NCI-H1092 (cell line): ENCODE data around the gene SLC22A1.
"Not testable (repeated sequence)": the region's sequence is repeated elsewhere in the genome, so short reads cannot be mapped to it uniquely, and the experiment has no call there.

ENCODE experiments used
- DNase-seq: peaks from one replicate; lab custom pipeline; 2025; lab: John Stamatoyannopoulos, UW

Gene SLC22A1

DNA sequence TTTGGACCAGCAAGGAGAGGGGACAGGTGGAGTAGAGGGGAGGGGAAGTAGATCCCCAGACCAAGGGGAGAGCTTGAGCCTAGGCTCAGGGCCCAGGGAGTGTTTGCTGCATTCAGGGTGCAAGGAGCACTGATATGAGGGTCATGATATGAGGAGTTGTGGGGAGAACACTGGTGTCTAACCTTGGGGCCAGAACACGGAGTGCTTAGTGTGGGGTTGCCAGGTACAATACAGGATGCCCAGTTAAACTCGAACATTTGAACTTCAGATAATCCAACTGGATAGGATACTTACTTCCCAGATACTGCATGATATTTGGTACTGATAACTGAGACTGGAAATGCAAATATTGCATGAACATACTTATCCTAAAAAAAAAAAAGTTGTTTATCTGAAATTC is 2.4 kb downstream of the SLC22A1 start:
- DNase-seq, result no peak

DNA sequence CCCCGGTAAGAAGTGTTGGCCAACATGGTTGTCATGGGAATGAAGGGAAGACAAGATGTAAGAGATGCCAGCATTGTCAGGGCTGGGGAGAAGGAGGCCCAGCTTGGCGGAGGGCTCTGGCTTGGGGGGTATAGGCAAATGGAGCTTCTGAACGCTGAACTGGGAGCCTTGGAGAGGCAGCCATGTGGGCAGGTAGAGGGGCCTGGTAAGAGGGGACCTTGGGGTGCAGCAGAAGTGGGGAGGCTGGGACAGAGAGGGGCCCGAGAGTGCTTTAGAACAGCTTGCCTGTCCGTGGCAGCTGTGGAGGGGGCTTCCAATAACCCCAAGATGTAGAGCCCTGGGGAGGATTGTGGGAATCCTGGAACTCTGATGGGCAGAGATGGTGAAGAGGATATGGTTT is 3.0 kb downstream of the SLC22A1 start:
- no peak for DNase-seq

DNA sequence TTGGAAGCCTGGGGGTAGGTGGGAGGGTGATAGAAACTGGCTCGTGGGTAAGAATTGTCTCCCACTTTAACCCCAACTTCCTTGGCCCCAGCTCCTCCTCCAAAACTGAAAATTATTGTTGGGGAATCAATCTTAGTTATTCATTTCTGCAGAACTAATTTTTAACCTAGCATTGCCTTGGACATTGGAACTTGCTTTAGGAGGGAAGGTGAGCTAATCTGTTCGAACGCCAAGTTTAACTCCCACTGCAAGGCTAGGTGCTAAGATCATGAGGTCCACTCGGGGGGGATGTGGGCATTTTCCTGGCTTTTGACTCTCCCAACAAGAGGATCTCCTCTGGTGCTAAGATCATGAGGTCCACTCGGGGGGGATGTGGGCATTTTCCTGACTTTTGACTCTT is 3.5 kb downstream of the SLC22A1 start:
- not testable (repeated sequence) for DNase-seq

DNA sequence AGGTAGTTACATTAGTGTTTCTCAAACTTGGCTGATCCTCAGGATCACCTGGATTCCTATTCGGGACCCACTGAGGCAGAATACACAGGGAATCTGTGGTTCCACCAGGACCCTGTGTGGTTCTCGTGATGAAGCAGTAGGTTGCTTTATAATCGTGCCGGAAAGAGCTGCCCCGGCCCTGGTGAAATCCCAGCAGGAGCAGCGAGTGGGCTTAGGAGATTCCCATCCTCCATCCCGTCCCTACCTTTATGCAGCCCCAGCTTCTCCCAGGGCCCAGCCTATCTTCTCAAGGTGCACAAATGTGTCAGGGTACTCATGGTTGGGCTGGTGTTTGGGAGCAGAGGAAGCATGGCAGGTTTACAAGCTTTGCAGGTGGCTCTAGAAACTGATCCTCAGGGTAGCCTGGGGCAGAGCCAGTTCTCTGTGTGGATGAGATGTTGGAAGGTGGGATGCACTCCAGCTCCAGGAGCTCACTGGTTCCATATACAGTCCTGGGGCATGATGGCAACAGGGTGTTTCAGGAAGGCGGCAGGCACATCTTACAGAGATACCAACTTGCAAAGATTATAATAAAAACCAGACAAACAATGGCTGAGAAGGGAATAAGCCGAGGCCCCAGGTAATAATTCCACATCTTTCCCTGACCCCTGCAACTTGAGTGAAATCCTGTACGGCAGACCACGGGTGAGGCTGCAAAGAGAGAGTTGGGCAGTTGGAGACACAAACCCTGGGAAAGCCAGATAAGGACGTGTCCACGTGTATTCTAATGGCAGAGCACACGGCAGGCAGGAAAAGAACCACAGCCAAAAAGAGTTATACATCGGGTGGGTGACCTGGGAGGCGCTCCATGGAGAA is 5.9 kb downstream of the SLC22A1 start:
- DNase-seq, result no peak

DNA sequence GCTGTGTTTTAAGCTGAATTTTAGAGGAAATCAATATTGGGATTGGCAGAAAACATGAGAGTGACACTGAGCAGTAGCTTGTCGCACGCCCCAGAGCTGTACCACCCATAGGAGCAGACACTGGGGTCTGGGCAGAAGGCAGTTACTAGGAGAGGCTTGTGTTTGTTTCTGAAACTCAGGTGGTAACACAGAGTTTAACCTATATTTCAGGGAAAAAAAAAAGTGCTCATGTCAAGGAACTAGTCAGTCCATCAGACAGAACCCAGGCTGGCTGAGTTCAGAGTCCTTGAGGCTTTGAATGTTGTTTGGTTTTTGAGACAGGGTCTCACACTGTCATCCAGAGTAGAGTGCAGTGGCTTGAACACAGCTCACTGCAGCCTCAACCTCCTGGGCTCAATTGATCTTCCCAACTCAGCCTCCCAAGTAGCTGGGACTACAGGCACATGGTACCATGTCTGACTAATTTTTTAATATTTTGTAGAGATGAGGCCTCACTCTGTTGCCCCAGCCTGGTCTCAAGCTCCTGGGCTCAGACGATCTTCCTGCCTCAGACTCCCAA is 6.6 kb downstream of the SLC22A1 start:
- no peak for DNase-seq

DNA sequence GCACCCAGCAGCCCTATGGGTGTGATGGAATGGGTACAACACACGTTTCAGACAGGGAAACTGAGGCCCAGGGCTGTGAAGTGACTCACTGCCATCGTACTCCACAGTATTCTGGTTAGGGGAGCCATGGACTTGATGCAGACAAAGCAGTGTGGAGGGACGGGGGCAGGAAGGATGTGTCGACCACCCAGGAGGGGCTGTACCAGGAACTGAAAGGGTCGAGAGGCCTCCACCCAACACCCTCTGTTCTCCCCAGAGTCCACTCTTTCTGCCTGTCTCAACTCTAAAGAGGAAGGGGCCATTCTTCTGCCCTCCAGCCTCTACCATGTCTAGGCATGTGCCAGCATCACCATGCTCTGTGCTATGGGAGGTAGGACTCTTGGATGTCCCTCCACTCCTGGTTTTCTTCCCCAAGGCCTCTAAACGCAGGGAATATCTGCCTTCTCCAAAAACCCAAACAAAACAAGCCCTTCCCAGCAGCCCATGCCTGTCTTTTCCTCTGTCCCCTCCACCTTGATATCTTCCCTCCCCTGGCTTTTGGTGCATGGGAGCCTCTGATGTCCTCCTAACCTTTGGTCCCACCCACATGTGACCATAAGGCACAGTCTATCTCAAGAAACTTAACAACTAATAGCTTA is 7.4 kb downstream of the SLC22A1 start:
- no peak for DNase-seq

DNA sequence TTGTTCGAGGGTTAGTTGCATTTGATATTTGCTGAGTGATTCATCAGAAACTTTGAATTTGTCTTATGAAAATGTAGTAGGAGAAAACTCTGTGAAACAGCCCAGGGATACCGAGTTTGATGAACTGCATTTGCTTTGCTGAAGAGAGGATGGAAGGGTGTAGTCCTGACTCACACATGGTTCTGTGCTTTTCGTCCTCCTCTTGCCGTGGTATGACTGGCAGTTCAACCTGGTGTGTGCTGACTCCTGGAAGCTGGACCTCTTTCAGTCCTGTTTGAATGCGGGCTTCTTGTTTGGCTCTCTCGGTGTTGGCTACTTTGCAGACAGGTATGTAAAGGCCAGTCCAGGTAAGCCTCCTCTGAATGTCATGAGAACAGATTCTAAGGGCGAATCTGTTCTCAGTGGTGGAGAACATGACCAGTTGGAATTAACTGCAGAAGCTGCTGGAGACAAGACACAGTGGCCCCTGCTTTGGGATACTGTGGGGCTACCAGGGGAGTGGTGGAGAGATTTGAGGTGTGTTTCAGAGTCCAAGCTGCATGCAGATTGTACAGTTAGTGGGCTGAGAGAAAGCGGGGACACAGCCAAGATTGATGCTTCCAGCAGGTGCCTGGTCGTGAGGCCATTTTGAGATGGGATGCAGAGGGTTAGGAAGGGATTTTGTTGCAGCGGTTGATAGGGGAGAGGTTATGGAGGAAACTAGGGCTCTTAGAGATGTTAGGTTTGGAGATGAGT is 8.4 kb downstream of the SLC22A1 start:
- DNase-seq, result no peak

DNA sequence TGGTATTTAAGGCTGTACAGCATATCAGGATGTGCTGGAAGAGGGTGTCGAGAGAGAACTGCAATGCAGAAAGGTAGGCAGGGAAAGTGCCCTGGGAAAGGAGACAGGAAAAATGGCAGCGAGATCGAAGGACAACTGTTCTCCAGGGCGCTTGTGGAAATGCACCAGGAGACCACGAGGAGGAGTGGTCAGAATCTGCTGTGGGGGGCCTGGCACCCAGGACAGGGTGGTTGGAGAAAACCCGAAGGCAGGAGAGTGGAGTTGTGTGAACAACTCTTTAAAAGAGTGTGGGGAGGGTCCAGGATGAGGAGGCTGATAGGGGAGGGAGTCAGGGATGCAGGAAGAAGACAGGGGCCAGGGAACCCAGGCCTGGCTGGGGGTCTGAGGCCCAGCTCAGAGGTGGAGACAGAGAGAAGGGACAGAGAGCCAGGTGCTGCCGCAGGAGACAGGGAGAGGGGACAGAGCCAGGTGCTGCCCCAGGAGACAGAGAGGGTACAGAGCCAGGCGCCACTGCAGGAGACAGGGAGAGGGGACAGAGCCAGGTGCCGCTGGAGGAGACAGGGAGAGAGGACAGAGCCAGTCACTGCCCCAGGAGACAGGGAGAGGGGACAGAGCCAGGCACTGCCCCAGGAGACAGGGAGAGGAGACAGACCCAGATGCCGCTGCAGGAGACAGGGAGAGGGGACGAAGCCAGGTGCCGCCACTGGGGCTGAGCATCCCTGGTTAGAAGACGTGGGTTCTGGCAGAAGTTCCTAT is 9.3 kb downstream of the SLC22A1 start:
- DNase-seq, result no peak

DNA sequence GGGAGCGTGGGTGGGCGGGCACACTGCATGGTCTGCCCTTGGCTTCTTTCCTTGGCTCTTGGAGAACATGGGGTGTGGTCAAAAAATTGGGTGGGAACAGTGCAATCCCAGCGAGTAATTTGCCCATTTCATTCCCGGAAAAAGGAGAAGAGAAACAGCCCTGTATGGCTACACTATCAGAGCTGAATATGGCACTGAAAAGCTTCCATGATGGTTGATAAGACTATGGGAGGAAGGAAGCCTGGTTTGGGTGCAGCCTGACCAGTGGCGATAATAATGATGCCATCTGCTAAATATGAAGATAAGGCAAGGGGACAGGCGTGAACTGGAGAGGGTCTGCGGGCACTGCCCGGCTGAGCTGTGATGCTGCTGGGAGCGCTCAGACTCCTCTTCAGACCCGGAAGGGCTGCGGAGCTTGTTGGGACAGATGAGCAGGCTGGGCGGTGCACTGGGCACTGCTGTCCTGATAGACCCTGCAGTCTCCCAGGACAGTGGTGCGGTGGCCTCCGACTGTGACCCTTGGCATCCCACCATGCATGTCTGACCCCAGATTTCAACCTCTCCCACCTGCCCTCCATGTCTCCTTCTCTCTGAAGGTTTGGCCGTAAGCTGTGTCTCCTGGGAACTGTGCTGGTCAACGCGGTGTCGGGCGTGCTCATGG is 10.2 kb downstream of the SLC22A1 start:
- no peak for DNase-seq

DNA sequence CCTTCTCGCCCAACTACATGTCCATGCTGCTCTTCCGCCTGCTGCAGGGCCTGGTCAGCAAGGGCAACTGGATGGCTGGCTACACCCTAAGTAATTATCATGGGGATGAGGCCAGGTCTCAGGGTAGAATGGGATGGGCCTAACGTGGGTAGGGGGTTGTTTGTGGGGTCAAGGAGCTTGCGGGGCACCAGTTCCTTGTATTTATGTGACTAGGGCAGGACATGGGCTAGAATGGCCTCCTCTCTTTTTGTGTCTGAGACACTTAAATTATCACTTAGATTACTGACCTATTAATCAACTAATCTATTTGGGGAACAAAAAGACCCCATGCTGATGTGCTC is 10.7 kb downstream of the SLC22A1 start:
- no peak for DNase-seq

DNA sequence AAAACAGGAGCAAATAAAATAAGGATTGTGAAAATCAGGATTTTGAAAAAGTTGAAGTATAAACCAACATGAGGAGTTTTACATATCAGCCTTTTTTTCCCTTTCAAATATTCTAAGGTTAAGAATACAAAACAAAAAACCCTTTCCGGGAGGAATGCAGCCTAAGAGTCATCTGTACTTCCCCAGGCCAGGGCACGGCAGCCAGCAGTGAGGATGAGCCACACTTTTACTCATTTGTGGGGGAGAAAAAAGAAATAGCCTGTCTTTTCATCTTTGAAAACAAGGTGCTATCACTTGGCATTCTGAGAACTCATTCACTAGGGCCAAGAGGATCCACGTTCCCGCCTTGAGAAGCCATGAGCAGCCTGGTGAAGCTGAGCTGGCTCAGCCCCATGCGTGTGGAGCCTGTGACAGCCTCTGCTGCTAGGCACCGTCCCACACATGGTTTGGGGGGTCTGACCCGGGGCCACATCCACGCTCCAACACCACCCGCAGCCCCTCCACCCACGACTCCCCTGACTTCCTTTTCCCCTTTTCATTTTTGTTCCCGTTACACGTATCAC is 11.2 kb downstream of the SLC22A1 start:
- no peak for DNase-seq

DNA sequence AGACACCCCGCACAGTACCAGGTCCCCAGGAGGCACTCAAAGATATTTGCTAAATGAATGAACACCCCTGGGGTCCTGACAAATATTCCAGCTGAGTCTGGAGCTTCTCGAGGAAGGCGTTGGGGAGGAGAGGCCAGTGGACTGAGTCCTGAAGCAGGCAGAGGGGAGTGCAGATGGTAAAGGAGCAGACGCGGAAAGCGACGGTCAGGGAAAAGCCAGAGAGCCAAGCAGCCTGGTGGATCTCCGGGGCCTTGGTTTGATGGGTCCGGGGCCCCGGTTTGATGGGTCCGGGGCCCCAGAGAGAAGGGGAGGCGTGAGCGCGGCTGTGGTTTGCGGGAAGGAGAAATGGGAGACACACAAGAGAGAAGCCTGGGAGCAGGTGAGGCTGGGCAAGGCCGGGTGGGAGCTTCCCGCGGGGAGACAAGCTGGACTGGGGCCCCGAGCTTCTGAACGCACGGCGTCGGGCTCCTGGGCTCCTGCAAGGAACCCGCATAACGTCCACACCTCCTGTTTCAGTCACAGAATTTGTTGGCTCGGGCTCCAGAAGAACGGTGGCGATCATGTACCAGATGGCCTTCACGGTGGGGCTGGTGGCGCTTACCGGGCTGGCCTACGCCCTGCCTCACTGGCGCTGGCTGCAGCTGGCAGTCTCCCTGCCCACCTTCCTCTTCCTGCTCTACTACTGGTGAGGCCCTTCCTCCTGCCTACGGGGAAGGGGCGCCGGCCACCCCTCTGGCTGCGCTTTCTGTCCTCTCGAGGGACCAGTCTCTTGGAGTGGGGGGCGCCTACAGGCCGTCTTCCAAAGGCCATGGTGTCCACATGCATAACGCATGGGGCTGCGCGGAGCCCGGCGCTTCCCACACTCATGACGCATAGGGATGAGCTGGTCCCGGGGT is 12.1 kb downstream of the SLC22A1 start:
- DNase-seq, result no peak

DNA sequence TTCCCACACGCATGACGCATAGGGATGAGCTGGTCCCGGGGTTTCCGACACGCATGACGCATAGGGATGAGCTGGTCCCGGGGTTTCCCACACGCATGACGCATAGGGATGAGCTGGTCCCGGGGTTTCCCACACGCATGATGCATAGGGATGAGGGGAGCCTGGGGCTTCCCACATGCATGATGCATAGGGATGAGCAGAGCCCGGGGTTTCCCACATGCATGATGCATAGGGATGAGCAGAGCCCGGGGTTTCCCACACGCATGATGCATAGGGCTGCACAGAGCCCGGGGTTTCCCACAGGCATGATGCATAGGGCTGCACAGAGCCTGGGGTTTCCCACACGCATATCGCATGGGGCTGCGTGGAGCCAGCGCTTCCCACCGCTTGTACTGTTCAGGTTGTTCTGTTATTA is 12.7 kb downstream of the SLC22A1 start:
- not testable (repeated sequence) for DNase-seq

DNA sequence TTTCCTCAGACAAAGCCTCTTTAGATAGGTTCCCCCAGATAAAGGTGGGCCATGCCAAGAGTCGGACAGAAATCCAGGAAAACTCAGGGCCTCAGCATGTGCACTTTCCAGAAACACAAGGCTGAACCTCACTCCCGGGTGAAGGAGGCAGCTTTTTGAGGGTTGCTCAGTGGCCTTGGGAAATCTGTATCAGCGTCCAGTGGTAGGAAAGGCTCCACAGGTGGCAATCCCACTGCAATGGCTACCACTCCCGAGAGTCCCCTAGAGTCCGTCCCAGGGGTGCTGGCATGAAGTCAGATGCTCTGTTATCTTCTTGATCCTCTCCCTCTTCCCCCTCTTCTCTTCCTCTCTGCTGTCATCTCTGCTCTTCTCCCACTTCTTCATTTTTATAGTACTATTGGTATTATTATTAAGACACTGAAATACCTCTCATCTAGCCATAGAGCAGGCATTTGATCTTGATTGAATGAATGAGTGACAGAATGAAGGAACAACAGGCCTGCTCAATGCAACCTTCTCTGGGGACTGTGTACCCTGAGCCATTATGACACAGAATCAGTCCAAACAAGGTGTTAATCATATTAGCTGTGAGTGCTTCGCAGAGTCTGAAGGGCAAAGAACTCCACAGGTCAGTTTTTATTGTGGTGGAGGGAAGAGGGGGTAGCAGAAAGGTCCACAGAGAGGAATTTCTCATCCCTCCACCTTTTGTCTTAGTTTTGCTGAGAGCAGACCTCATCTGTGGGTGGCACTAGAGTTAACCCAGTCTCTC is 13.3 kb downstream of the SLC22A1 start:
- DNase-seq, result no peak

DNA sequence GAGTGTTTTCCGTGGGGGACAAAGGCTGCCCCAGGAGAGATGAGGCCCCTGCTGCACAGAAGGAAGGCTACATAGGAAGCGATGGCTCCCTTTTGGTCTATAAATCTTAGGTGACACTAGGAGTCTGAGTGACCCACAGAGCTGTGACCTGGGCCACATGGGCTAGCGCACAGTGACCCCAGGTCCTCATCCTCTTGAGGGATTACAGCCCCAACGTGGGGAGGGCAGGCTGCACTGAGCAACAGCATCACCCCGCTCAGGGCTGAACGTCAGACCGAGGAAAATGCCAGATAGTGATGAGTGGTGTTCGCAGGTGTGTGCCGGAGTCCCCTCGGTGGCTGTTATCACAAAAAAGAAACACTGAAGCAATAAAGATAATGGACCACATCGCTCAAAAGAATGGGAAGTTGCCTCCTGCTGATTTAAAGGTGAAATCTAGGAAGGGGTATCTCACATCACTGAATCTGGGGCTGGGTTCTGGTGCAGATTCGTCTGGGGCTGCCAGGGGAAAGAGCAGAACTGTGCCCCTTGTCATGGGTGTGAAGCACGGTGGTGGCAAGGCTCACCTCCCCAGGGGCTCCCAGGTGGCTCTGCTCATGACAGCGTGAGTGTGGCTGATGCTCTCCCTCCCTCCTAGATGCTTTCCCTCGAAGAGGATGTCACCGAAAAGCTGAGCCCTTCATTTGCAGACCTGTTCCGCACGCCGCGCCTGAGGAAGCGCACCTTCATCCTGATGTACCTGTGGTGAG is 14.5 kb downstream of the SLC22A1 start:
- no peak for DNase-seq

DNA sequence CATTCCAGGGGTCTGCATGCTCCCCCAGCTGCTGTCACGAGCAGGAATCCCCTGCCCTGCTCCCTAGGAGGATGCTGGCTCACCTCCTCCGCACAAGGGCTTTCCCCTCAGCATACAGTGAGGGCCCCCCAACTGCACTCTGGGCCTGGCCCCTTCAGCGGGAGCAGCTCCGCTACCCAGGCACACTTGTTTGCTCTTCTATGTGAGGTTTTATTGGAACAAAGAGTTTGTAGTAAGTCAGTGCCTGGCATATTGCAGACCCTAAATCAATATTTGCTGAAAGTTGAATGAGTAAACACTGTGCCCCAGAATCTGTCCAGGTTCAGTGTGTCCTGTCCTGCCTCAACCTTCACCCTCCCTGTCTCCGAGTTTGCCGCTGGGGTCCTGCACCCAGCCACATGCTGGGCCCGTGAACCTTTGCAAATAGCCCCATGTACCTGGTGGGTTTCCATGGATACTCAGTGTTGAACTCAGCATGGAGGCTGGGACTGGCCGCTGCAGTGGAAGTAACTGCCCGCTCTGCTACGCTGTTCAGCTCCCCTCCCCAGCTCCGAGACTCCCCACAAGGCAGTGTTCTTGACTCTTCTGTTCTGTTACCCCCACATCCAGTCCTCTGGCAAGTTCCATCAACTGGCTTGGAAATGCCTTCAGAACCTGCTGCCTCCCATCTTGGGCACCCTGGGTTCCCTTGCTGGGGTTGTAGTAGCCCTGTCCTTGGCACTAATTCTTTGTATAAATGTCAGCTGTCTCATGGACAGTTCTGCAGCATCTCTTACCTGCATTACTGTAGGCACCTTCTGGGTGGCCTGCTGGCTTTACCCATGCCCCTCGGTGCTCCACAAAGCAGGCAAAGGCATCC is 15.7 kb downstream of the SLC22A1 start:
- DNase-seq, result no peak

DNA sequence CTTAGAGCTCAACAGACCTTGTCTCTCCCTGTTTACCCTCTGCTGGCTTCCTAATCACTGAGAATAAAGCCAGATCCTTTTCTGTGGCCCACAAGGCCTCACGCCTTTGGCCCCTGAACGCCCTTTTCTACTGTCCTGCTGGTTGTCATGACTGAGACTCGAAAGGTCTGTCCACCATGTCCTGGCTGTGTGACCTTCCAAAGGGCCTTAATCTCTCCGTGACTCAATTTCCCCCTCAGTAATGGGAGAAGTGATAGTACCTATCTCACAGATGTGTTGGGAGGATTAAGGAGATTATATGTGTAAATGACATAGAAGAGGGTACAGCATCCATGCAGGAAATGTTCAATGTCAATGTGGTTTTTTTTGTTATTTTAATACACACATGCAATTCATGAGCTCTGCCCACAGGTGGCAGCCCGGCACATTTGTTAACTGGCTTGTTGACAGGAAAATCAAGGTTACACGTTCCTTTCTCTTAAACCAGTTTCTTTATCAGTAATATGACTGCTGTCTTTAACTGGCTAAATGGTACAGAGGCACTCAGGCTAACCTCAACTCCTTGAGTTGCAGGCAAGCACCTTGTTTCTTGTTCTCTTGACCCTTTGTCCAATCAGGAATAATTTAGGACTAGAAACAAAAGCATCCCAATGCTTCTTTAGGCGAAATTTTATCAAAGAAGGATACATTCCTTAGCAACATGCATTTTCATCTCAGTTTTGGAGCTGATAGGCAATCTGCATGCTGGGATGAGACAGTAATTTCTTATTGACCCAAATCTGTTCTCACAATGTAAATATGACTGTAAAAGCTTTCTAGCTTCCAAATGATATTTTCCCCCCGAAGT is 16.6 kb downstream of the SLC22A1 start:
- peak; percentile 36 for DNase-seq
